ENCODE data around the gene STOX2. TPM values are rescaled to one million over a fixed set of nuclear protein-coding genes. Genes with fewer than 3 reads are reported as not detected.
A peak's percentile ranks its signal among the peaks of the same experiment; 100 is the strongest.

Gene STOX2
- total and polyA plus RNA-seq, 2 experiments from 2014 or later: 6.3 to 7.9 TPM

- Histone ChIP-seq H3K27ac (peak overlapping the region; percentile 89), H3K4me2 (peak overlapping the region; percentile 78)
- 93% methylated on average over 18 of the region's 18 CpGs for WGBS (ENCODE audit: low lambda C conversion rate, missing lambda C conversion rate)
Observed at GRCh38 chr4:183986291-183986970, 81.3 kb downstream of the STOX2 start.

GRCh38 chr4:183986971-183987946, 82.2 kb downstream of the STOX2 start:
- peak overlapping the region; percentile 53 for H2AFZ ChIP-seq
- H3K4me2 ChIP-seq: peak overlapping the region; percentile 78
- peak; percentile 93 for DNase-seq (ENCODE audit: low spot score)
- peaks cover 18% of the 10 kb centered on the region for H3K4me1 ChIP-seq (ENCODE audit: insufficient read depth)
- 46% methylated on average over 43 of the region's 43 CpGs for WGBS (ENCODE audit: low lambda C conversion rate, missing lambda C conversion rate)
- H3K4me3 ChIP-seq: peak overlapping the region; percentile 23
- peaks cover 10% of the 10 kb centered on the region for H3K79me2 ChIP-seq
- peak overlapping the region; percentile 89 for H3K27ac ChIP-seq
- H3K9me2 ChIP-seq (replicated peaks; ENCODE audit: insufficient read depth): no peaks in the 10 kb centered on the region
- no peaks in the 10 kb centered on the region for H3K27me3 ChIP-seq
- H4K20me1 ChIP-seq (ENCODE audit: insufficient read depth, poor library complexity, severe bottlenecking): no peaks in the 10 kb centered on the region
- no peaks in the 10 kb centered on the region for H3K36me3 ChIP-seq (replicated peaks; ENCODE audit: insufficient read depth, low read depth)
- H3K9me3 ChIP-seq (ENCODE audit: low read depth): no peaks in the 10 kb centered on the region
- TF ChIP-seq CTCF (IDR thresholded peaks at IDR 0.05; ENCODE audit: poor library complexity): no peak
- TF ChIP-seq EZH2 (IDR thresholded peaks at IDR 0.05; ENCODE audit: borderline replicate concordance): no peak
- TF ChIP-seq EZH2phosphoT487 (IDR thresholded peaks at IDR 0.05; ENCODE audit: low read depth, severe bottlenecking, unreplicated experiment): no peak

More at GRCh38 chr4:183986291-183986970, 81.3 kb downstream of the STOX2 start:
- no peaks in the 10 kb centered on the region for H4K20me1 ChIP-seq (ENCODE audit: insufficient read depth, poor library complexity, severe bottlenecking)
- H3K27me3 ChIP-seq: no peaks in the 10 kb centered on the region
- no peaks in the 10 kb centered on the region for H3K36me3 ChIP-seq (replicated peaks; ENCODE audit: insufficient read depth, low read depth)
- DNase-seq (ENCODE audit: low spot score): no peak
- no peak overlapping the region for H2AFZ ChIP-seq
- peaks cover 18% of the 10 kb centered on the region for H3K4me1 ChIP-seq (ENCODE audit: insufficient read depth)
- H3K9me3 ChIP-seq (ENCODE audit: low read depth): no peaks in the 10 kb centered on the region
- peaks cover 10% of the 10 kb centered on the region for H3K79me2 ChIP-seq
- no peak overlapping the region for H3K4me3 ChIP-seq
- TF ChIP-seq EZH2 (IDR thresholded peaks at IDR 0.05; ENCODE audit: borderline replicate concordance): no peak
- TF ChIP-seq EZH2phosphoT487 (IDR thresholded peaks at IDR 0.05; ENCODE audit: low read depth, severe bottlenecking, unreplicated experiment): no peak
- TF ChIP-seq CTCF (IDR thresholded peaks at IDR 0.05; ENCODE audit: poor library complexity): no peak
- no peaks in the 10 kb centered on the region for H3K9me2 ChIP-seq (replicated peaks; ENCODE audit: insufficient read depth)

GRCh38 chr4:183987987-183988392, 82.9 kb downstream of the STOX2 start:
- DNase-seq (ENCODE audit: low spot score): peak; percentile 91
- Histone ChIP-seq H3K4me3 (peak overlapping the region; percentile 7), H4K20me1 (ENCODE audit: insufficient read depth, poor library complexity, severe bottlenecking) (no peaks in the 10 kb centered on the region), H2AFZ (peak overlapping the region; percentile 53), H3K79me2 (peaks cover 10% of the 10 kb centered on the region), H3K27me3 (no peaks in the 10 kb centered on the region), H3K27ac (peak overlapping the region; percentile 89), H3K36me3 (replicated peaks; ENCODE audit: insufficient read depth, low read depth) (no peaks in the 10 kb centered on the region), H3K4me2 (peak overlapping the region; percentile 78), H3K9me2 (replicated peaks; ENCODE audit: insufficient read depth) (no peaks in the 10 kb centered on the region), H3K4me1 (ENCODE audit: insufficient read depth) (peaks cover 18% of the 10 kb centered on the region), H3K9me3 (ENCODE audit: low read depth) (no peaks in the 10 kb centered on the region)
- WGBS (ENCODE audit: low lambda C conversion rate, missing lambda C conversion rate): 10% methylated on average over 10 of the region's 10 CpGs
- TF ChIP-seq EZH2phosphoT487 (IDR thresholded peaks at IDR 0.05; ENCODE audit: low read depth, severe bottlenecking, unreplicated experiment) (no peak), CTCF (IDR thresholded peaks at IDR 0.05; ENCODE audit: poor library complexity) (no peak), EZH2 (IDR thresholded peaks at IDR 0.05; ENCODE audit: borderline replicate concordance) (no peak)
